Superior temporal gyrus (tissue), 1 donor: Measurements from ENCODE around the gene LY6G6C.
"Not testable (repeated sequence)": the region's sequence is repeated elsewhere in the genome, so short reads cannot be mapped to it uniquely, and the experiment has no call there.

Experiments used
- DNase-seq: peaks from one replicate; pipeline ENCODE4 v3.0.0-alpha.2; 2016; ENCODE audit errors: extremely low spot score

LY6G6C gene

GRCh38 chr6:31727034-31727716 is 5.6 kb upstream of the LY6G6C start:
- no peak for DNase-seq

GRCh38 chr6:31725502-31726350 is 4.2 kb upstream of the LY6G6C start:
- DNase-seq: no peak

GRCh38 chr6:31723980-31724691 is 2.6 kb upstream of the LY6G6C start:
- no peak for DNase-seq

GRCh38 chr6:31723245-31723979 is 1.9 kb upstream of the LY6G6C start, which contains the start of gene MPIG6B:
TSS of gene MPIG6B (plus strand) at chr6:31723373. CDS start at chr6:31723384, 11 bp downstream.
- DNase-seq: no peak

GRCh38 chr6:31722173-31722572 is 627 bp upstream of the LY6G6C start:
- no peak for DNase-seq

GRCh38 chr6:31720196-31720770 is 1.3 kb downstream of the LY6G6C start:
- DNase-seq: no peak

- DNase-seq: no peak
Observed at GRCh38 chr6:31719001-31719400, 2.5 kb downstream of the LY6G6C start.

- DNase-seq: no peak
Observed at GRCh38 chr6:31718265-31718664, 3.3 kb downstream of the LY6G6C start.

GRCh38 chr6:31717499-31718222 is 3.9 kb downstream of the LY6G6C start:
- no peak for DNase-seq

GRCh38 chr6:31715022-31715958 is 6.3 kb downstream of the LY6G6C start, which contains the start of gene LY6G6D:
TSS of gene LY6G6D (plus strand) at chr6:31715348. CDS start at chr6:31715356, 8 bp downstream.
- no peak for DNase-seq

- no peak for DNase-seq
Observed at GRCh38 chr6:31713991-31714684, 7.4 kb downstream of the LY6G6C start.

GRCh38 chr6:31713465-31713864 is 8.1 kb downstream of the LY6G6C start:
- no peak for DNase-seq

GRCh38 chr6:31712296-31712695 is 9.2 kb downstream of the LY6G6C start:
- DNase-seq: no peak

- DNase-seq: no peak
Observed at GRCh38 chr6:31711233-31711632, 10.3 kb downstream of the LY6G6C start.

GRCh38 chr6:31710523-31711219 is 10.9 kb downstream of the LY6G6C start:
- no peak for DNase-seq

GRCh38 chr6:31709157-31709556 is 12.4 kb downstream of the LY6G6C start:
- not testable (repeated sequence) for DNase-seq

GRCh38 chr6:31708224-31708623 is 13.3 kb downstream of the LY6G6C start:
- DNase-seq: no peak

- DNase-seq: no peak
Observed at GRCh38 chr6:31707701-31708100, 13.8 kb downstream of the LY6G6C start.
